ENCODE results near the gene PRCC. TPM values are rescaled to one million over a fixed set of nuclear protein-coding genes. Genes with fewer than 3 reads are reported as not detected.

Gene PRCC
- total and polyA plus RNA-seq, 2 of the 8 experiments (the other 6 are each of a cell fraction or from before 2014, with no cell fraction given) = 95.2 to 115 TPM

- TF ChIP-seq CHD7 (IDR thresholded peaks at IDR 0.05; ENCODE audit: insufficient replicate concordance, low read length) (no peak), SIX5 (IDR thresholded peaks at IDR 0.05; ENCODE audit: low read depth, low read length) (no peak), SP1 (IDR thresholded peaks at IDR 0.05; ENCODE audit: low read depth, low read length) (peak; percentile 74), PHF8 (conservative IDR thresholded peaks at IDR 0.05; ENCODE audit: low read depth, low read length) (peak; percentile 86), CTCF (IDR thresholded peaks at IDR 0.05; ENCODE audit: control extremely low read depth in 1 of 3, insufficient read depth in 1 of 3, low read depth in 1 of 3, low read length in 3 of 3) (no peak; a peak in 1 of 4 replicates), ATF2 (IDR thresholded peaks at IDR 0.05; ENCODE audit: low read length) (no peak)
Measured at GRCh38 chr1:156751757-156752481, 15.4 kb upstream of the PRCC start (continued).
